Central memory CD4-positive, alpha-beta T cell (primary cell): Measurements from ENCODE around the gene CRISP1.
A peak's percentile ranks its signal among the peaks of the same experiment; 100 is the strongest.
"Not testable (repeated sequence)": the region's sequence is repeated elsewhere in the genome, so short reads cannot be mapped to it uniquely, and the experiment has no call there.

Experiments
- DNase-seq: peaks from one replicate; pipeline ENCODE4 v3.0.0; 2022
- total RNA-seq, 3 experiments: gene quantifications; one replicate each; lab custom pipeline; 2026; lab: John Stamatoyannopoulos, UW

Gene CRISP1, protein sequence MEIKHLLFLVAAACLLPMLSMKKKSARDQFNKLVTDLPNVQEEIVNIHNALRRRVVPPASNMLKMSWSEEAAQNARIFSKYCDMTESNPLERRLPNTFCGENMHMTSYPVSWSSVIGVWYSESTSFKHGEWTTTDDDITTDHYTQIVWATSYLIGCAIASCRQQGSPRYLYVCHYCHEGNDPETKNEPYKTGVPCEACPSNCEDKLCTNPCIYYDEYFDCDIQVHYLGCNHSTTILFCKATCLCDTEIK
- 0 reads per million in 3 experiments for total RNA-seq

DNA sequence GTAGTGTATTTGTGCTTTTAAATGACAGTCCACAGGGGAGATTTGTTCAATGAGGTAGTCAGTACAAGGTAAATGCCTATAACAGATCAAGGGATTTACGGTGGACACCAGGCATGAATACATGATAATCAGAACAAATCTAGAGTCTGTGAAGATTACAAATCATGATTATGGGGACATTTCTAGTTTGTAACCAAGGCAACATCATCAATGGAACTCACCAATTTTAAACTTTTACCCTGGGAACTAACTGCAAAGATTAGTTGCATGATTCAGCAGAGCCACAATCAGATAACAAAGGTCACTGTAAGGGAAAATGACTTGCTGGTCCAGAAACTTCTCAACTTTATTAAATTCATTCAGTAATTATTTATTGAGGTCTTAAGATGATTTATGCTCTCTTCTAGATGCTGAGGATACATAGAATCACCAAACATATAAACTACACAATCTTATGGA, at the start of gene CRISP1:
CRISP1 (minus strand) TSS at position 51 of the 459 bp plus-strand sequence. CDS start 9,135 bp downstream, outside the sequence.
- DNase-seq, result no peak

DNA sequence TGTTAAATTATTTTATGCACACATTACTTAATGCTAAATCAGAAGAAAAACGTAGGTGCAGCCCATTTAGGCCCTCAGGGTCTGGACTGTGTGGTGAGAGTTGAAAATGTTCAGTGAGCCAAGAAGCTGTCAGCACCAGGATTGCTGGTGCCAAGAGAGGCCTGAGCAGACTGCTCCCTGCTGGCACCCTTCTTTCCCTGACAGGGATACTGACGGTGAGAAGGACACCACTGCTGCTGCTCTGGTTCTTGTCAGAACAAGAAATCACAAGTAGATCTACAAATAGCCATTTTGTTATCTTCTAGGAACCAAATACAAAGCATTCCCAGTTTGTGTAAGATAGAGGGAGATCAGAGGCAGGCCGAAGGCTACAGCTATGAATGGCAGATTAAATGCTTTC, 48.7 kb upstream of the CRISP1 start:
- DNase-seq, result no peak

DNA sequence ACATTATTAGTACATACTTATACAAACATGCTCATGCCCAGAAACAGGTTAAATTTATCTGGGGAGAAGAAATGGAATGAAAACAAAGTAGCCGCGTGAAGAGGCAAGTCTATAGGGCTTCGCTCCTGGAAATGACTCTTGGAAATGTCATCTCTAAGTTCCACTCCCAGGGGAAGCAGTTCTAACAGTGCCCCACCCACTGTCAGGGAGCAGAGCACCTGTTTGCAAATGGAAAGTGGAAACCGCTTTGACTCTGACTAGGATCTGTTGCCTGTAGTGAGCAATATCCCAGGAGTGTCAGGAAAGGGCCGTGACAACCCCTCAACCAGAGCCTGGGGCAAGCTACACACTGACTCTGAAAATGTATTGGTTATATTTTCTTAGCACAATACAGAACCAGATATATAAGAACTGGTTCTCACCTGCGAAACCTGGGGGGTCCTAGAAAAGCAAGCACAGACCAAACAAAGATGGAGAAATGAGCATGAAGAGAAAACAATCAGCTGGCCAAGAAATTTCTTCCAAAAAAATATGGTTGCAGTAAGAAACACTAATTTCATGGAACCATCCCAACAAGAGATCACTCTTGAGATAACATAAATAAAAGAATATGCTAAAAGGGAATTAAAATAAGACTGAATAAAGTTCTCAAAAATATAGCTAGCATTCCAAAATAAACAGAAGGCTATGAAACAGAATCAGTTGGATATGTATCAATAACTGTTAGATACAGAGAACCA, 47.5 kb upstream of the CRISP1 start:
- DNase-seq, result no peak

DNA sequence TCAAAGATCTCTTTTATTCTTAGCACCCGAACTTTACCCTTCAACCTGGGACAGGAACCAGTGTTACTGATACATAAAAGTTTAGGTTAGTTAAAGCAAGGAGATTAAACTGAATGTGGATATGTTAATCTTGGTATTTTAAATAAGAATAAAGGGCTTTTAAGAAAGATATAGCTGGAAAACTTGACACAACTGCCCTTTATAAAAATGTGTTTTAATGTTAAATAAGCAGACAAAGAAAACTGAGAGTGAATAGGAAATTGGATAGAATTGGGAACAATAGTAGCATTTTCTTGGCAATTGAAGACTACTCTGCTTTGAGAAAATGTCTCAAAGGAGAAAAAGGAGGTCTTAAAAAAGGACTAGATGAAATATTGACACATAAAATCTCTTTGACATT, 45.9 kb upstream of the CRISP1 start:
- DNase-seq, result no peak

DNA sequence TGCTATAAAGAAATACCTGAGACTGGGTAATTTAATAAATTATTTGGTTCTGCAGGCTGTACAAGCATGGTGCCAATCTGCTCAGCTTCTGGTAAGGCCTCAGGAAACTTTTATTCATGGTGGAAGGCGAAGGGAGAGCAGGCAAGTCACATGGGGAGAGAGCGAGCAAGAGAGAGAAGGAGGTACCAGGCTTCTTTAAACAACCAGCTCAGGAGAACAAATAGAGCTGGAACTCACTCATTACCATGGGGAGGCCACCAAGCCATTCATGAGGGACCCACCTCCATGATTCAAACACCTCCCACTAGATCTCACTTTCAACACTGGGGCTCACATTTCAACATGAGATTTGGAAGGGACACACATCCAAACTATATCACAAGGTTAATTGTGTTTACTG, 44.9 kb upstream of the CRISP1 start:
- no peak for DNase-seq

DNA sequence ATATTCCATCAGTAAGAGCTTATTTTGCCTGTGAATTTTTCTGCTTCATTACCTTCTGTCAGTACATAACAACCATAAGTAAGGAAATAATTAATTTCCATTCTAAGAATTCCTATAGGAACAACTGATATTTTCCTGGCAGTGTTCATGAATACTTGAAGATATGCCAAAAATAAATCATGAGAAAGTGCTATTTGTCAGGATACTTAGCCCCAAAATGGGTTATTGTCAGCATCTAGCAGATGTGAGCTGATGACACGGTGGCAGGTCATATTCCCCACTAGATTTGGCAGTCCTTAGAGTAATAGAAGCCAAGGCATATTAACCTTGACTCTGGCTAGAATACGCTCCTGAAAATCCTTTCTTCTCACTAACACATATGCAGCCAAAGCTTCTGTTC, 43.2 kb upstream of the CRISP1 start:
- no peak for DNase-seq

DNA sequence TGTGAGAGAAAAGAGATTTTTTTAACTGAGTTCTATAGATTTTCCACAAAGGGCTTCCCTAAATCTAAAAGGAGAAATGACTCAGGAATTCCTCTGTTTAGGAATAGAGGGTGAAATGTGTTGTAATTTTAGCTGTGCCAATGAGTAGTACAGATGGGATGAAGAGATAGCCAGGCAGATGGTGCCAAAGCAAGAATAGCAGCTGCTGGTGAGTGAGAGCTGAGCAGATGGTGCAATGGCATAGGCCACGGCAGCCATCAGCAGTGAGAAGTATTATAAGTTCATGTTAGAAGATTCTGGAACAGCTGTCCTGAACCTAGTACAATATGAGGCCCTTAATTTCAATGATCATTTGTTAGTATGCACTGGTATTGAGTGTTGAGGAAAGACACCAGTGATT, 40.2 kb upstream of the CRISP1 start:
- no peak for DNase-seq

DNA sequence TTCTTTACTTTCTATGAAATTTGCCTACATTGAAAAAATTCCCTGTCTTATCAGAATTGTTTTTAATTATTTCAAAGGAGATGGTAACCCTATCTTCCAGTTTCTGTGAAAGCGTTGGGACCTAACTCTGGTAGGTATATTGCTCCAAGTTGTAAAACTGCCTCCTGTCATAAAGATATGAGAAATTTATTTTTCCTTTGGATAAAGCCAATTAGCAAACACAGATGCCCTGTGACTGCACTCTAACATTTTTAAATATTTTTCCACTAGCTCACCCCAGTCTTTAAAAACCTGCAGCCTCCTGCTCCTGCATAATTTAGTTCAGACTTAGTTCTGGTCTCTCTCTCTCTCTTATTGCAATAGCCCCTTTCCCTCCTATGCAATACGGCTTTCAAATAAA, 39.0 kb upstream of the CRISP1 start:
- no peak for DNase-seq

DNA sequence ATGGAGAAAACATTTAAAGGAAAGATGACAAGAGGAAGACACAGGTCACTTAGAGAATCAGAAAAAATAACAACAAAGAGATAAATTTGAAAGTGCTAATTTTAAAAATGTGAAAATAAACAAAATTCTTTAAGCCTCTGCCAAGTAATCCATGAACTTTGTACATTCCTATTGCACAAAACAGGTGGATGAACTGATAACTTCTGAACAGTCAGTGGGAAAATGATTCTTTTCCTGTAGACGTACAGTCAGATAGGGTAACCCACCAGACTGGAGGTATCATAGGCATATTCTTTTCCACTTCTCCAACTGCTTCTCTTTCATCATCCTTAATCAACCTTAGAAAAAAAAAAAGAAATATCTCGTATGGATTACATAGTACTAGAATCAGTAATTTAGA, 36.5 kb upstream of the CRISP1 start:
- no peak for DNase-seq

DNA sequence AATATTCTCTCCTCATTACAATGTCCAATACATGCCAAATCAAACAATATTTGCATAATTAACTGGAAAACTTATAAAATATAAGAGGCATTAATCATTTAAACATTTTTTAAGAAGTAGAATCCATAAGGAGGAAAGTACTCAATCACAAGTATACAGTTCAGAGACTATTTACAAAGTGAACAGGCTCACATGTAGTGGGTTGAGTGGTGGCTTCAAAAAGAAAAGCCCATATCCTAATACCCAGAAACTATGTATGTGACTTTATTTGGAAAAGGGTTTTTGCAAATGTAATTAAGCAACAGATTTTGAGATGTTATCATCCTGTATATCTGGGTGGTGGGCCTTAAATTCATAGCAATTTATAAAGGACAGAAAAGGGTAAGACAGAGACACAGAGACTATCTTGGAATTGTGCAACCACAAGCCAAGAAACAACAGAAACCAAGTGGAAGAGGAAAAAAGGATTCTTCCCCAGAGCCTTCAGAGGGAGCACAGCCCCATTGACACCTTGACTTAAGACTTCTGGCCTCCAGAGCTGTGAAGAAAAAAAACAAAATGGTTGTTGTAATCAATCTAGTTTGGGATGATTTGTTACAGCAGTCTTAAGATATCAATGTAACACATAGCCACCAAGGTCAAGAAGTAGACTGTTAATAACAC, 32.7 kb upstream of the CRISP1 start:
- DNase-seq, result no peak

DNA sequence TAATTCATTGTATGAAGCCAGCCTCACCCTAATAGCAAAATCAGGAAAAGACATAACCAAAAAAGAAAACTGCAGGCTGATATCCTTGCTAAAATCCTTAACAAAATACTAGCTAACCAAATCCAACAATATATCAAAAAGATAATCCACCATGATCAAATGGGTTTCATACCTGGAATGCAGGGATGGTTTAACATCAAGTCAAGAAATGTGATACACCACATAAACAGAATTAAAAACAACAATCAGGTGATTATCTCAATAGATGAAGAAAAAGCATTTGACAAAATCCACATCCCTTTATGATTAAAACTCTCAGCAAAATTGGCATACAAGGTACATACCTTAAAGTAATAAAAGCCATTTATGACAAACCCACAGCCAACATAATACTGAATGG, 29.2 kb upstream of the CRISP1 start:
- DNase-seq, result not testable (repeated sequence)

DNA sequence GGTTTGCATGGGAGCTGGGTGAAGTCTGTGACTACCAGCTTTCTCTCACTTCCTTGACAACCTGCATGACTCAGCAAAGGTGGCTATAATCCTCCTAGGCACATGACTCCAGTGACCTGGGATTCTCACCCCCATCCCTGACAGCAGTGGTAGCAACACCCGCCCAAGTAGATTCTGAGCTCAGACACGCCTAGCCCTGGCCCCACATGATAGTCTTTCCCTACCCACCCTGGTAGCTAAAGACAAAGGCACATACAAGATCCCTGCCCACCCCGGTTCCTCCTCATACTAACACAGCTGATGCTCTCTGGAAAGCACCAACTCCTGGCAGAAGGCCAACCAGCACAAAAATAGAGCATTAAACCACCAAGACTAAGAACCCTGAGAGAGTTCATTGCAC, 25.9 kb upstream of the CRISP1 start:
- DNase-seq, result no peak

DNA sequence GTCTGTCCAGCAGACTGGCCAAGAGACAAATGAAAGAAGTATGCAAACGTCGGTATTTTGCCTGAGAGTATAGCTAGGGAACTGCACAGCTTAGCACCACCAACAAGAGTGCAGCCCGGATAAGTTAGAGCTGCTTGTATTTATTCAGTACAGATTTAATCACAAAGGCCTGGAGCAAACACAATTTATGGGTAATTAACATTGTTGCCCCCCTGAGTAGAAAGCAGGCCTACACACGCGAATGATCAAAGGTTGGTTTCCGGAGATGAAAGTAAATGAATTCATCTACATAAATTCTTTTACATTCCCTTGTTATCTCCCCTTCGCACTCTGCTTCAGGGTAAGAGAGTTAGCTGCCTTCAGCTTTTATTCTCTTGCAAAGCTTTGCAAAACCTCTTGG, 24.7 kb upstream of the CRISP1 start:
- no peak for DNase-seq

DNA sequence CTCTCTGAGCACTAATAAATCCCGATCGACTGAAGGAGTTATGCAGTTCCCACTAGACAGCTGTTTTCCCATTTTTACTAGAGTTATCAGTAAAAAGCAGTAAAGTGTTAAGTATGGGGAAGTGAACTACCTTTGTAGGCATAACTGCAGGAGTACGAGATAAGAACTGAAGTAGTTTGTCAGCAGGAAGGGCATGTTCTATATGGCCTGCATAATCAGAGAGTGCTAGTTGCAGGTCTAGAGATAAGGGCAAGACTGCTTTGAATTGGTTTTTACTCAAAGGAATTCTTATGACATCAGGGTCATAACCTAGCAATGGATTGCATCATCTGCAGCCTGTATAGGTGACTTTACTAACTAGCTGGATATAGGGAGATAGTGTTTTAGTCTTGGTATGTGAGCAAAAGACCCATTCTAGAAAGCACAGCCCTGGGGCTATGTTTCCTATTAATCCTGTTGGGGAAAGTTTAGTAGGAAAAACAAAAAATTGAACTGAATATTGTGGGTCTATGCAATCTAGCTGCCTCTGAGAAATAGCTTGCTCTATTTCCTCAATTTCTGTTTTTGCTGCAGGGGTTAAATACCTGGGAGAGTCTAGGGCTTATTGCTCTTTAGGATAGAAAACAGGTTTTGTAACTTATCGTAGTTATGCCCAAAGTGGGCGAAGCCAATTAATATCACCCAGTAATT, 22.6 kb upstream of the CRISP1 start:
- DNase-seq, result no peak

DNA sequence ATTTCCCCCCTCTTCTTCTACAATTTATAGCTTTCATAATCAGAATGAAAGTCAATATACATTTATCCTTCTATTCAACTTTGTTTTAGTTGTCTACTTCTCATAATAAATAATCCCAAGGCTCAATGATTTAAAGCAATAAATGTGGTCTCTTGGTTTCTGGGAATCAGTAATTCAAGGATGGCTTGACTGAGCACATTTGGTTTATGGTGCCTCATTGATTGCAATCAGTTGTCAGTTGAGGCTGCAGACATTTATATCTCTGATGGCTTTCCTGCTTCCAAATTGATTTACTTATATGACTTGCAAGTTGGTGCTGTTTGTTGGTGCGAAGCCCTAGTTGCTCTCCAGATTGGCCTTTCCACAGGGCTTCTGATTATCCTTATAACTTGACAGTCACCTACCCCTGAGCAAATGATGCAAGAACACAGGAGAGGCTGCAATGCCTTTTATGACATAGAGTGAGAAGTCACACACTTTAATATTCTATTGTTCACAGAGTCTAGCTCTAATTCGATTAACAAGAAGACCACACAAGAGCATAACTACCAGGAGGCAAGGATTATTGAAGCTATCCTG, 2.7 kb upstream of the CRISP1 start:
- DNase-seq, result no peak

DNA sequence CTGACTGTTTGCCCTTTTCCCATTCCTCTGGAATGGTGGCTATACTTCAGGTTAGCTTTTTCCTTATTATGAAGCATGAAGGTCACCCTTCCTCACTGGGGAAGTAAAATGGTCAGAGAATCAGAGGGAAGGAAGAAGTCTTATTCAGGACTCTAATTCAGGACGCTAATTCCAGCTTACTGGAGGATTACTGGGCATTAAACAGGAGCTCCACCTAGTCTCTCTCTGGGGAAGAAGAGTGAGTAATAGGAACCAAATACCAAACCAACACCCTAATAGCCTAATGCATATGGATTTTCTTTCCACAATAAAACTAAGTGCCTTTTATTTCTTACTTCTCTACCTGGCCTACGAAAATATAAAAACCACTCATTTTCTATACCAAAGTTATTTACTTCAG, 10.1 kb downstream of the CRISP1 start:
- DNase-seq, result no peak

DNA sequence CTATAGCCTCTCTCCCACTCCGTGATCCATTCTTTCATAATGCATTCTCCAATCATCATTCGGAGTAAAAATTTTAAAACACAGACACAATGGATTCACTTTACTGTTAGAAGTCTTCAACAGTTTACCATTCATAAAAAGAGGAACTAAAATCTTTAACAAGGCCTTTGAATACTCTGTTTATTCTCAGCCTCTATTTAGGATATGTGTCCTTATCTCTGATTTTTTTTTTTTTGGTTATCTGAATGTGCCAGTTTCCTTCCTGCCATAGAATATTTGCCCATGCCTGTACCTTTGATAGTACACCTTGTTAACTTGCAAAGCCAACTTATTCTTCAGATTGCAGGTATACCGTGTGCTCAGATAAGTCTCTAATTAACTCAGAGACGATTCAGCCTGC, 11.1 kb downstream of the CRISP1 start:
- no peak for DNase-seq

DNA sequence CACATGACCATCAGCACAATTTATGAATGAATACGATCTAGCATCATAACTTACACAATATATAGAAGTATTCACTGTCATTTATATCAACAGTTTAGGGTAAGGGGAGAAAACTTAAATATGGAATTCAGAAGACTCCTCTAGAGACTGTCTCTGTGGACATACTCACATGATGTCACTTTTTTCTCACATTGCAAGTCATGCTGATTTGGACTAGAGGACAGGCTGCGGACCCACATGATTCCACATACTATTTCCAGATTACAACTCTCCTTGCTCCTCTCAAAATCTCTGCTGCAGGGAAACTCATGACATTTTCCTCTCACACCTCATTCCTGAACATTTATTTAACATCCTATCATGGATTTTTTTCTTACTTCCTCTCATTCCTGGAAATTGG, 13.4 kb downstream of the CRISP1 start:
- DNase-seq, result no peak

DNA sequence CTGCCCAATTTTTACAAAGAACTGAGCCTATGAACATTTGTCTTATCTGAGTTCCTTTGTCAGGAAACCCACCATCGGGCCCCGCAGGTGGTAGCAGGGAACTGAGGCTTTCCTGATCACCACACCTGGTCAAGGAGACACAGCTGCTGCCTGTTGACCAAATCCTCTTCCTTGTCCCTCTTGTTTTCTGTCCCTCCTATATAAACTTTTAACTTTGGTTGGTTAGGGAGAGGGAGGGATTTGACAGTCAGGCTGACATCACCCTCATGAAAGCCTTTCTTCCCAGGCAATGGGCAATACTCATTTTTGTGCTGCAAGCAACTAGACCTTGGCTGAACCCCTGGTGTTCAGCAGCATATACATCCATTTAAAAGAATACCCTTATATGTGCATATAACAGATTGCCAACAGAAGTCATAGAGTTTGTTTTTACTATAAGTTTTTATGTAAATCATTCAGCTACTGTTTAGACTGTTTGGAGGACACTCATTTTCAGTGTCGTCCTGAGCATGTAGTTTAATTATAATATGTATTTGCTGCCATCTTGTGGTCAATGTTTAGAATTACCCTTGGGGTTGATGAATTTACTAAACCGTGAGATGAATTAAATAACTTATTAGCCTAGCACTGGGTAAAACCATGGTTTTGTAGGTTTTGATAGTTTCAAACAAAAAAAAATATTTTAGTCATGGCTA, 17.0 kb downstream of the CRISP1 start:
- peak; percentile 1 for DNase-seq

DNA sequence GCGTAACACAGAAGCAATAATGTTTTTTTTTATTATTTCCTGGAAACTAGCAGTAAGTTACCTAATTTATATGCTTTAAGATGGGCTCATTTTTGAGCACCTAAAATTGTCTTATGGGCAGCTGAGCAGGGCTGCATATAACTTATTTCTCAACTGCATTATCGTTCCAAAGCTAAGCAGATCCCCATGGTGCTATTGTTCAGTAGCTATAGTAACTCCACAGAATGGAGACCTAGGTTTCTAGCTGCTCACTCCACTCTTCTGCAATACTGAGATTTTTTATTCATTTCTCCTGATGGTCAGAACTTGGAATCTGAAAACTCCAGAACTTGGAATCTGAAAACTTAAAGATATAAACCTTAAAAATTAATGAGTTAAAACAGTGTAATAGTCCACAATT, 18.7 kb downstream of the CRISP1 start:
- no peak for DNase-seq

DNA sequence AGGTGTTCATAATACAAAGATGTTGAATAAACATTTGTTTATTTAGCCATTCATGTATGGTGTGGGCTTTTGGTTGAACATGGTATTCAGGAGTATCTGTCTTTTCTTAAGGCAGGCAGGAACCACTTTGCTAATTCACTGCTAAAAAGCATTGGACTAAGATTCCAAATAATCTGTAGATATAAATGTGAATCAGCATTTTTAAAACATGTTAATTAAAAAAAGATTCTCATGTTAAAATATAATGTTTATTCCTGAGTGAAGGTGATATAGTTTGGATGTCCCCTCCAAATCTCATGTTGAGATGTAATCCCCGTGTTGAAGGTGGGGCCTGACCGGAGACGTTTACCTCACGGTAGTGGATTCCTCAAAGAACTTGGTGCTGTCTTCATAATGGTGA, 19.3 kb downstream of the CRISP1 start:
- DNase-seq, result no peak

DNA sequence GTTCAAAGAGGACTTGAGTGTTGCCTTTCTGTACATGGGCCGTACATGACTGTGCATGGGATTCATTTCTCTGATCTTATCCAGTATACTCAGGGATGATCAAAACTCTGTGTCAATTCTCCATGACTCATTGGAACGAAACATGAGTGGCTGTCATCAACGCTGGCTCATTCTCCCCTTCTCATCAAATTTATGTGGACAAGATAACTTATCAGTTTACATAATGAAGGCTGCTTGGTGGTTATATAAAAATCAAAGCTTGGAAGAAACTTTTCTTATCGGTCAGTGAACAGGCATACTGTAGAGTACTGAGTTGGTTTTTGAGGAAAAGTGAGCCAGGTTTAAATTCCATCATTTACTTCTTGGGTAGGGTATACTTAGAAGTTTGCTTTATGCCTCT, 24.9 kb downstream of the CRISP1 start:
- DNase-seq, result no peak
